Measurements from ENCODE around the gene PELI1.

PELI1 gene

DNA sequence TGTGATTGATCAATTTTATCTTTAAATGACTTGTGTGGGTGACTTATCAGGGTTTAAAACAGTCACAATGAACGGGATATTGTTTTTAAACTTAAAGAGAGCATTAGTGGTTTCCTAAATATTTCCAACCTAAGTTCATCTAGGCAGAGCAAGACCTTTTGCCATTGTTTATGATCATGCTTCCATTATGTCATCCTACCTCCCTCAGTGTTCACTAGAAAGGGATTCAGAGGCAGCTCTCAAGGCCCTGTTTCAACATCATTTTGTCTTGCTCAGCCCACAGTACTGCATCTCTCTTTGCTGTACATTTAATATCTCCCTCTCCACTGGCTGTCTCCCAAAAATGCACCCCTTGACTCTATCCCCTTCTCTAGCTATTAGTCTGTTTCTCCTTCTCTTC is 21.5 kb upstream of the PELI1 start:
- Histone ChIP-seq H3K4me1 (peaks cover 0 to 56% (median 0%) of the 10 kb centered on the region in 10 experiments; a peak in 6 of 20 replicates), H3K36me3 (no peaks in the 10 kb centered on the region), H3K4me2 (peak overlapping the region in 1 of 11 experiments; percentile 59; a peak in 1 of 22 replicates), H3K4me3 (no peak overlapping the region), H3K9ac (no peak overlapping the region), H4K20me1 (no peaks in the 10 kb centered on the region), H3K9me3 (replicated peaks in 1 of 11) (no peaks in the 10 kb centered on the region), H3K27me3 (no peaks in the 10 kb centered on the region), H3K27ac (no peak overlapping the region)
- TF ChIP-seq Cebpa-rat (IDR thresholded peaks at IDR 0.05) = no peak

DNA sequence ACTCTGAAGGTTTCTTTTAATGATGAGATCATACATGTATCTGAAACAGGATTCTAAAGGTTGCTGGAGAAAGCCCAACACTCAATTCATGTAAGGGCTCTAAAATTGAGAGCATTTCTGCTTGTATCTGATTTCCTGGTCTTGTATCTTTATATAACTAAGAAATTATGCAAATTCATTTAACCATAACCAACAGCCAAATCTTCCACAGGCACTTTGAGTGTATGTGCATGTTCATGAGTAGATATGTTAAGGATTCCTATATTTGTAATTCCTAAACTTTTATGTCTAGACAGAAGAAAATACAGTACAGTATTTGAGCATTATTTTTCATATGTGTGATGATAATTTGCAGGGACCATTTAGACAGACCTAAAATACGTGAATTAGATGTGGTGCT is 20.4 kb upstream of the PELI1 start:
- Histone ChIP-seq H3K27me3 (no peaks in the 10 kb centered on the region), H3K9ac (no peak overlapping the region), H3K4me2 (no peak overlapping the region), H3K9me3 (replicated peaks in 1 of 11) (no peaks in the 10 kb centered on the region), H4K20me1 (no peaks in the 10 kb centered on the region), H3K27ac (no peak overlapping the region), H3K4me1 (peaks cover 0 to 48% (median 0%) of the 10 kb centered on the region in 10 experiments; a peak in 6 of 20 replicates), H3K36me3 (no peaks in the 10 kb centered on the region), H3K4me3 (no peak overlapping the region)
- no peak for TF ChIP-seq Cebpa-rat (IDR thresholded peaks at IDR 0.05)

DNA sequence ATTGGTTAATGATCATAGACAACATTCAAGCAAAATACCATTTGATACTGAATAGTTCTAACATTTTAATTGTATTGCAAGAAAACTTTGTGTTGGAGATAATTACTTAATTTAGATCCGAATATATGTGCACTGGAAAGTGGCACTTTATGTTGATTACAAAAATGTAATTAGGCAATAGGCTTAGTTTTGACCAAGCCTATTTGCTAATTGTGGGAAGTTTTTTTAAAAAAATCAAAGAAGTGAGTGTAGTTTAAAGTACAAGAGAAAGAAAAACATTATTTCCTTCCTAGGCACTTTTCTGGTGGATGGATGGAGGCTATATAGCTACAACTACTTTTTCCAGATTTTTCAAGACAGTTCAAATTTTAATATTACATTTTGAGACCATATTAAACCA is 18.3 kb upstream of the PELI1 start:
- H3K4me1 ChIP-seq = peaks cover 0 to 27% (median 0%) of the 10 kb centered on the region in 10 experiments; a peak in 4 of 20 replicates
- no peaks in the 10 kb centered on the region for H3K36me3 ChIP-seq
- H3K27ac ChIP-seq = no peak overlapping the region
- H3K9ac ChIP-seq = no peak overlapping the region
- H3K27me3 ChIP-seq = no peaks in the 10 kb centered on the region
- H4K20me1 ChIP-seq = no peaks in the 10 kb centered on the region
- no peak overlapping the region for H3K4me2 ChIP-seq
- TF ChIP-seq Cebpa-rat (IDR thresholded peaks at IDR 0.05) = no peak
- H3K9me3 ChIP-seq (replicated peaks in 1 of 11) = no peaks in the 10 kb centered on the region
- H3K4me3 ChIP-seq = no peak overlapping the region

DNA sequence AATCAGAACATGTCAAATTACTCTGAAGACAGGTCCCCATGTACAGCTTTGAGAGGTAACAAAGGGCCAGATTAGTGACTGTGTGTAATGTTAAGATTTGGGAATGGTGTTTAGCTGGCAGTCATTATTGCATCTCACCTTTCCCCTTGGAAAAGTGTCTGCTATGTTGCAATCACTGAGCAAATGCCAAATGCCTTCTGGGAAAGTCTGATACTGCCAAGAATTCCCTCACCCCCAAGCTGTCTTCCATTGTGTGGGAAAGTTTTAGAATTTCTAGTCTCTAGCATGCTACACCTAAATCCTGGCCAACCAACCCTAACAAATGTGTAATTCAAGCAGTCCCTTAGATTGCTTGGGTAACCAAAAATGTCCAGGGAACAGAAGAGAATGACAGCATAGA is 13.6 kb upstream of the PELI1 start:
- H3K9ac ChIP-seq = no peak overlapping the region
- no peak overlapping the region for H3K4me2 ChIP-seq
- no peak overlapping the region for H3K27ac ChIP-seq
- peaks cover 0 to 3% (median 0%) of the 10 kb centered on the region in 11 experiments; a peak in 2 of 22 replicates for H3K9me3 ChIP-seq (replicated peaks in 1 of 11)
- H4K20me1 ChIP-seq = no peaks in the 10 kb centered on the region
- 0 out of 22 replicates have a peak, but pooled peaks of 2 of the 11 experiments have one; percentile 15 to 40 for TF ChIP-seq Cebpa-rat (IDR thresholded peaks at IDR 0.05)
- no peaks in the 10 kb centered on the region for H3K36me3 ChIP-seq
- no peaks in the 10 kb centered on the region for H3K27me3 ChIP-seq
- H3K4me3 ChIP-seq = no peak overlapping the region
- peaks cover 0 to 2% (median 0%) of the 10 kb centered on the region in 10 experiments; a peak in 3 of 20 replicates for H3K4me1 ChIP-seq

DNA sequence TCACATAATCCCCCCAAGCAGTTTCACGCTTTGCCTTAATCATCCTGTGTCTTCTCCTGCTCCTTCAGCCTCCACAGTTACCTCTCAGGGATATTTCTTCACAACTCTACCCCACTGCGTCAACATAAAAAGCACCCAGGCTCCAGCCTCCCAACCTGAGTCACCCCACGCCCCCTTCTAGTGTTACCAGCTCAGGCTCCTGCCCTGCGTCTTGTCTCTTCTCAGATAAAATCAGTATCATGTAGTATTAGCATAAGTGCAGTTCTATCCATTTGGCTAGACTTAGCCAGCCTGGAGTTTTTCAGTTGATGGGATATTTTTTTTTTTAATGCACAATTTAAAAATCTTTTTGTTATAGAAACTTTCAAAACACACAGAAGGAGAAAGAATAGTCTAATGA is 9.6 kb upstream of the PELI1 start:
- Histone ChIP-seq H3K4me1 (peaks cover 0 to 8% (median 0%) of the 10 kb centered on the region in 10 experiments; a peak in 4 of 20 replicates), H3K36me3 (no peaks in the 10 kb centered on the region), H3K4me3 (no peak overlapping the region), H3K27ac (no peak overlapping the region), H4K20me1 (no peaks in the 10 kb centered on the region), H3K9ac (no peak overlapping the region), H3K9me3 (replicated peaks in 1 of 11) (peaks cover 0 to 3% (median 0%) of the 10 kb centered on the region in 11 experiments; a peak in 2 of 22 replicates), H3K4me2 (no peak overlapping the region), H3K27me3 (no peaks in the 10 kb centered on the region)
- TF ChIP-seq Cebpa-rat (IDR thresholded peaks at IDR 0.05) = no peak

DNA sequence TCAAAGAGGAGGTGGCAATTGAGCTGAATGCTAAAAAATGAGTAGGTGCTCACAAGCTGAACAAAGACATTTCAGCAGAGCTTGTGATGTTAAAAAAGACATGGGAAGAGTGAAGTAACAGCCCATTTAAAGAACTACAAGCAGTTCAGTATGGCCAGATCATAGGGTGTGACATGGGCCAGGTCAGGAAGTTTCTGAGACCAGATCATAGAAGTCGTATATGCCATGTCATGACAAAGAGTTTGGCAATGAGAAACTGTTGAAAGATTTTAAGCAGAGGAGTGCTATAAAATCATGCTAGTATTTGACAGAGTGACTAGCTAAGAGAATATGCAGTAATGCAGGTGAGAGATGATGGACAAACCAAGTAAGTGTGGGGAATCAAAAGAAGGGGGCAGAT is 7.3 kb upstream of the PELI1 start:
- Histone ChIP-seq H3K4me1 (peaks cover 0 to 8% (median 0%) of the 10 kb centered on the region in 10 experiments; a peak in 4 of 20 replicates), H3K9me3 (replicated peaks in 1 of 11) (peaks cover 0 to 3% (median 0%) of the 10 kb centered on the region in 11 experiments; a peak in 2 of 22 replicates), H3K27ac (no peak overlapping the region), H4K20me1 (no peaks in the 10 kb centered on the region), H3K9ac (no peak overlapping the region), H3K4me3 (no peak overlapping the region), H3K36me3 (no peaks in the 10 kb centered on the region), H3K27me3 (no peaks in the 10 kb centered on the region; a peak in 1 of 22 replicates), H3K4me2 (no peak overlapping the region)
- no peak for TF ChIP-seq Cebpa-rat (IDR thresholded peaks at IDR 0.05)

DNA sequence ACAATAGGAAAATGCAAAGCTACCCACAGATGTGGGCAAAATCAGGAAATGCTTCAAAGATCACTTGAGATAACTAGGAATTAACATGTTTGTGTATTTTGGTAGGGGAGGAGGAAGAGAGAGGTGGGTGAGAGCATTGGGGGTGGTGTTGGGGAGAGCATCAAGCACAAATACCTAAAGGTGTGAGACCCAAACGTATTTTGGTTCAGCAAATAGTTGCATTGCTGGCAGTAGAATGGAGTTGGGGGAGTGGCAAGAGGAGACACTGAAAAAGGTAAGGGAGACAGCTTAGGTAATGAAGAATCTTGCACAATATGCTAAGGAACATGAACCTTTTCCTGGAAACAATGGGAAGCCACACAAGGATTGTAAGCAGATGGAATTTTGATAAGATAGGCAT is 1.5 kb upstream of the PELI1 start:
- peak overlapping the region in 2 of 11 experiments; percentile 1 to 59; a peak in 2 of 22 replicates for H3K4me2 ChIP-seq
- H4K20me1 ChIP-seq = peaks cover 0 to 27% (median 13%) of the 10 kb centered on the region in 11 experiments; a peak in 11 of 22 replicates
- no peaks in the 10 kb centered on the region for H3K9me3 ChIP-seq (replicated peaks in 1 of 11)
- peaks cover 13 to 24% (median 20%) of the 10 kb centered on the region in 10 experiments; a peak in 18 of 20 replicates for H3K4me1 ChIP-seq
- no peak overlapping the region for H3K9ac ChIP-seq
- no peak overlapping the region for H3K4me3 ChIP-seq
- peaks cover 0 to 24% (median 0%) of the 10 kb centered on the region in 11 experiments; a peak in 3 of 22 replicates for H3K36me3 ChIP-seq
- no peak for TF ChIP-seq Cebpa-rat (IDR thresholded peaks at IDR 0.05)
- H3K27me3 ChIP-seq = no peaks in the 10 kb centered on the region; a peak in 1 of 22 replicates
- no peak overlapping the region for H3K27ac ChIP-seq

DNA sequence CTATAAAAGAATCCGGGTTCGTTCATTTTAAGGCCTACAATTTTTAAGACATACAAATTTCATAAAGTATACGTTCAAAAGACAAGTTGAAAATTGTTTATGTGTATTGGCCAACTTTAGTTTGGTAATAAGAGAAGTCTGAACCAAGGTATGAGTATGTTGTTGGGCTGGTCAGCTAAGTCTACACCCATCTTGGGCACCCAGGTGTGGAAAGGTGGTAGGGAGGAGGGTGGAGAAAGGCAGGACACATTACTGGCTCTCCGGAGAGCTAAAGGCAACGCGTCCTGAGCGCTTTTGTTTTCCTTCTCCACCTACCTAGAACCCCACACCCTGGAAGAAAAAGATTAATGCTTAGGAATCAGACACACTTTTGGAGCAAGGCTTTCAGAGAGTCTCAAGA is 899 bp upstream of the PELI1 start:
- H3K4me3 ChIP-seq = no peak overlapping the region
- no peaks in the 10 kb centered on the region; a peak in 1 of 22 replicates for H3K27me3 ChIP-seq
- H3K27ac ChIP-seq = peak overlapping the region in 2 of 11 experiments; percentile 28 to 98; a peak in 2 of 22 replicates
- no peak overlapping the region for H3K9ac ChIP-seq
- H3K9me3 ChIP-seq (replicated peaks in 1 of 11) = no peaks in the 10 kb centered on the region
- TF ChIP-seq Cebpa-rat (IDR thresholded peaks at IDR 0.05) = no peak
- H4K20me1 ChIP-seq = peaks cover 0 to 33% (median 18%) of the 10 kb centered on the region in 11 experiments; a peak in 11 of 22 replicates
- peaks cover 0 to 30% (median 0%) of the 10 kb centered on the region in 11 experiments; a peak in 5 of 22 replicates for H3K36me3 ChIP-seq
- H3K4me1 ChIP-seq = peaks cover 19 to 30% (median 26%) of the 10 kb centered on the region in 10 experiments
- H3K4me2 ChIP-seq = peak overlapping the region in 6 of 11 experiments; percentile 28 to 66 (median 58); a peak in 7 of 22 replicates

DNA sequence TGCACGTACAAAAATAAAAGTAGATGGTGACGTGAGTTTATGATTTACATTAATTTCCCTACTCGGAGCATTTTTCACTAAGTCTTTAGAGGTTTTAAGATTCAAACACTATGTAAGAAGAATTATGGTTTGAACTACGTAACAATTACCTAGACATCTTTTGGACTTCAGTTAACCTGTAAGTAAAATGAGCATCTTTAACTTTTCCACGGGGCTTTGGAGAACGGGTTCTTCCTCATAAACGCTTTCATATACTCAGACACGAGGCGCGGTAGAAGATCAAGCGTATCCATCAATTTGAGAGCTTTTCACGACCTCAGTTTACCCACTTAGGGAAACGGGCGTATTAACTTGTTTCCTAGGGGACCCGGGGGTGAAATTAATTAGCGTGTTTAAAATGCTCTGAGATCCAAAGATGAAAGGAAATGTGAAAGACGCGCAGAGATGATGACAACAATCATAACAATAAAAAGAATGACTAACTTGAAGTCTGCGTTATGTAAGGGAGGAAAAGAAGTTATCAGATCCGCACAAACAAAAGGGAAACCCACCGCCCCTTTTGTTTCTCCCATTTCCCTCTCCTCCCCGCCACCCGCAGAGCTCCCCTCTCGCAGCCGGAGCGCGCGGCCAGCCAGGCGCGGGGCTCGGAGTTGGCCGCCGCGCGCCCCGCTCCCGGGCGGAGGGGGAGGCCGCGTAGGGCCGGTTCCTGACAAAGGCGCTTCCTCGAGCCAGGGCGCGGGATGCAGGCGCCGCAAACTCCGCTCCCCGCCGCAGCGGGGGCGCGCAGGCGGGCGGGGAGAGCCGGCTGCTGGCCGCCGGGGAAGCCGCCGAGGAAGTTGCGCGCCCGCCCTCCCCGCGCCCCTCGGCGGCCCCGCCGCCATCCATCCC is 807 bp downstream of the PELI1 start:
- Histone ChIP-seq H3K27ac (peak overlapping the region; percentile 88 to 99 (median 96)), H4K20me1 (peaks cover 2 to 50% (median 34%) of the 10 kb centered on the region in 11 experiments; a peak in 14 of 22 replicates), H3K9ac (peak overlapping the region; percentile 94 to 100 (median 98)), H3K36me3 (peaks cover 0 to 47% (median 2%) of the 10 kb centered on the region in 11 experiments; a peak in 9 of 22 replicates), H3K27me3 (no peaks in the 10 kb centered on the region; a peak in 1 of 22 replicates), H3K4me2 (peak overlapping the region; percentile 66 to 99 (median 79)), H3K9me3 (replicated peaks in 1 of 11) (no peaks in the 10 kb centered on the region), H3K4me1 (peaks cover 35 to 47% (median 41%) of the 10 kb centered on the region in 10 experiments), H3K4me3 (peak overlapping the region; percentile 86 to 98 (median 94))
- TF ChIP-seq Cebpa-rat (IDR thresholded peaks at IDR 0.05) = no peak
